Measurements from ENCODE around the gene ABCD1. TPM values are rescaled to one million over a fixed set of nuclear protein-coding genes. Genes with fewer than 3 reads are reported as not detected.
"Not testable (repeated sequence)": the region's sequence is repeated elsewhere in the genome, so short reads cannot be mapped to it uniquely, and the experiment has no call there.

Gene ABCD1
- total RNA-seq, 2 experiments from 2014 or later = 16.5 to 17.6 TPM

DNA sequence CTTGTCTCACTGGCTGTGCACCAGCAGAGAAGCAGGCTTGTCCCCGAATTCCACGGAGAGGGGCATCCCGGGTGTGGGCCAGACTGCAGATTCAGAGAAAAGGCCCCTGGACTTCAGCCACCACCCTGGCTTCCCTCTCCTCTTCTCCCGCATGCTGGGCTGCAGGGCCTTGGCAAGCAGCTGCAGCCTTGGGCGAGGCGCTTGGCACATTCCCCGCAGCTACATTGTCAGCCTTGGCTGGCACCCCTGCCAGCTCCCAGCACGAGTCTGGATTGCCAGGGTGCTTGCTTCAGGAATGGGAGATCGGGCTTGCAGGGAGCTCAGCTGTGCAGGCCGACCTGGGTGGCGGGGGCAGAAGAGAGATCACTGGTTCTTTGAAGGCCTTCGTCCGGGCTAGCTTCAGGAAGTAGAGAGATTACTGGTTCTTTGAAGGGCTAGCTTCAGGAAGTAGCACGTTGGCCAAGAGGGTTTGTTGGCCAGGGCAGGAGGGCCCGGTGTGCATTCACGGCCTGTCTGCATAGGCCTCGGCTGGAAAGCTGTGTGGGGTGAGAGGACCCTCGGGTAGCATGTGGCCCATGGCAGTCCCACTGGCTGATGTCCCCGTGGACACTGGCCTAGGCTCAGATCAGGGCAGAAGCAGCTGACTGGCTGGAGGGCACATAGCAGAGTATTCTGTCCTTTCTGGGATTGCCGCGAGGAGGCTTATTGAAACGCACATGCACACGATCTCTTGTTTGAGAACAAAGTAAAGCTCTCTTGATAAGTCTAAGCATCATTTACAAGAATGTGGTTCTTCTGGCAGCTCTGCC lies 2.7 kb downstream of the ABCD1 start:
- H3K27ac Mint-ChIP-seq = peak overlapping the region; percentile 73
- ChIA-PET POLR2A (interaction anchor here (1.5 to 1.7 kb wide), 3 partner anchors 11 to 67 kb away, joined by 3 to 4 read pairs (median 4); partner anchors contain the start of genes IDH3G and SSR4), CTCF (interaction anchor here (1.4 kb wide), 1 partner anchor 8 kb away, joined by 6 read pairs; no protein-coding TSS in a partner anchor)
- H3K9me3 Mint-ChIP-seq = no peaks in the 10 kb centered on the region
- no peak for DNase-seq
- H3K27me3 Mint-ChIP-seq = no peaks in the 10 kb centered on the region
- peaks cover 44% of the 10 kb centered on the region for H3K4me1 Mint-ChIP-seq
- H3K36me3 Mint-ChIP-seq (ENCODE audit: low read depth) = peaks cover 33% of the 10 kb centered on the region
- peak overlapping the region; percentile 70 for H3K4me3 Mint-ChIP-seq

DNA sequence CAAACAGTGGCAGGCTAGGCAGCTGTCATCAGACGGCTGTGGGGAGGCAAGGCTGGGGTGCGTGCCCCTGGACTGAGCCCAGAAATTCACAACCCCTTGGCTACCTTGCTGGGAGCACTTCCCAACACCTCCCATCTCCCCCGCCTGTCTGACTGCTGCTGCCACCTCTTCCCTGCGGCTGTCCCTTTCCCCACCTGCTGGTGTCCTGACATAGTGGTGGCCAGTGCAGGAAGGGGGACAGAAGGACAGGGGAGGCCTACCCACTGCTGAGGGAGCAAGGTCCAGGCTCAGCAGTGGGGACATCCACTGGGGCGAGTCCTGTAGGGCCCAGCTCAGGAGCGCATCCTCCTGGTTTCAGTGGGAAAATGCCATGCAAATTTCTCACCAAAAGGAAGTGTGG lies 3.4 kb downstream of the ABCD1 start:
- H3K27me3 Mint-ChIP-seq = no peaks in the 10 kb centered on the region
- H3K36me3 Mint-ChIP-seq (ENCODE audit: low read depth) = peaks cover 29% of the 10 kb centered on the region
- ChIA-PET POLR2A (interaction anchor here (0.6 to 1.5 kb wide), 3 partner anchors 10 to 206 kb away, joined by 3 to 4 read pairs (median 4); no protein-coding TSS in a partner anchor), CTCF (no interaction called here)
- peak overlapping the region; percentile 73 for H3K27ac Mint-ChIP-seq
- no peak overlapping the region for H3K4me3 Mint-ChIP-seq
- DNase-seq = no peak
- peaks cover 40% of the 10 kb centered on the region for H3K4me1 Mint-ChIP-seq
- H3K9me3 Mint-ChIP-seq = no peaks in the 10 kb centered on the region

GRCh38 chrX:153728951-153729631 lies 4.4 kb downstream of the ABCD1 start:
- no peak for DNase-seq
- H3K9me3 Mint-ChIP-seq = no peaks in the 10 kb centered on the region
- CTCF ChIA-PET = no interaction called here
- H3K4me1 Mint-ChIP-seq = peaks cover 40% of the 10 kb centered on the region
- H3K27ac Mint-ChIP-seq = no peak overlapping the region
- peaks cover 29% of the 10 kb centered on the region for H3K36me3 Mint-ChIP-seq (ENCODE audit: low read depth)
- H3K4me3 Mint-ChIP-seq = no peak overlapping the region
- no peaks in the 10 kb centered on the region for H3K27me3 Mint-ChIP-seq
- POLR2A ChIA-PET = interaction anchor here (0.6 to 1.4 kb wide), 2 partner anchors 205 to 208 kb away, joined by 3 to 4 read pairs; no protein-coding TSS in a partner anchor

- DNase-seq, H3K4me3 Mint-ChIP-seq, H3K9me3 Mint-ChIP-seq, POLR2A ChIA-PET, CTCF ChIA-PET, H3K27me3 Mint-ChIP-seq, H3K27ac Mint-ChIP-seq: not testable (repeated sequence)
- Mint-ChIP-seq H3K4me1 (peaks cover 47% of the 10 kb centered on the region), H3K36me3 (ENCODE audit: low read depth) (peaks cover 36% of the 10 kb centered on the region)
These were observed 5.5 kb downstream of the ABCD1 start for GRCh38 chrX:153730115-153730514.

DNA sequence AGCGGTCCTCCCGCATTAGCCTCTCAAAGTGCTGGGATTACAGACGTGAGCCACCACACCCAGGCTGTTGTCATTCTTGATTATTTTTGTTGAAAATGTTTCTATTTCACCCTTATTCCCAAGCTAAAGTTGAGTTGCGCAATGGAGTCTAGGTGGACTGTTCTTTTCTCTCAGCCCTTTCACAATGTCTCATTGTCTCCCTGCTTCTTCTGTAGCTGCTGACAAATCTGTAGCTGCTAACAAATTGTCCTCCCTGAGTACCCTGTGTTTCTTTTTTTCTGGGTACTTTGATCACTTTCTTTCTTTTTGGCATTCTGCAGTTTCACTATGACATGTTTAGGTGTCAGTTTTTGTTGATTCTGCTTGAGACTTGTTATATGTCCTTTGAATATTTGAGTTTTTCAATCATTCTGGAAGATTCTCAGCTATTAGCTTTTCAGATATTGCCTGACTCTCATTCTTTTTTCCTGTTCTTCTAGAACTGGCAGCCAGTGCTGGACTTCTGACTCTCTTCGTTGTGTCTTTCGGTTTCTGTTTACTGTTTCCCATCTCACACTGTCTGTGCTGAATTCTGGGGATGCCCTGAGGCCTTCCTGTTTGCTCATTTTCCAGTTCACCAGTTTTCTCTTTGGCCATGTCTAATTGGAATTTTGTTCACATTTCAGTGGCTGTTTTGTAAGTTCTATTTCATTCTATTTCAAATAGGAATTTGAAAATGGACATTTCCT lies 6.6 kb downstream of the ABCD1 start:
- Mint-ChIP-seq H3K4me1 (peaks cover 51% of the 10 kb centered on the region), H3K27me3 (no peaks in the 10 kb centered on the region), H3K4me3 (peak overlapping the region; percentile 37), H3K27ac (peak overlapping the region; percentile 80), H3K9me3 (no peaks in the 10 kb centered on the region), H3K36me3 (ENCODE audit: low read depth) (peaks cover 42% of the 10 kb centered on the region)
- ChIA-PET POLR2A (interaction anchor here (1.4 kb wide), 1 partner anchor 9 kb away, joined by 5 read pairs; no protein-coding TSS in a partner anchor), CTCF (no interaction called here)
- DNase-seq = no peak

DNA sequence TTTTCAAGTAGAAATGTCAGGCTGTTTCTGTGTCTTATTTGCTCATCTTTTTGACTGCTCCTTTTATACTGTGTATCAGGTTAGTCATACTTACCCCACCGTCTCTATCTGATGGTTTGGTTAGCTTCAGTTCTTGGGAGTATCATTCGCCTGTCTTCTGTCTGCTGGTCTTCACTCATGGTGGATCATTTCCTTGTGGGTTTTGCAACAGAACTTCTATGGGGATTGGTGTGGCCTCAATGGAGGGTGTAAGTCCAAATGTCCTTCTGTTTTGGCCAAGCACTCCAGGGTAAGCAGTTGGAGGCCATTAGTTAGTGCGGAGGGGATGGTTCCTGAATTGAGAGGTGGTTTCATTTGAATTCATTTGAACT lies 7.2 kb downstream of the ABCD1 start:
- Mint-ChIP-seq H3K9me3 (no peaks in the 10 kb centered on the region), H3K4me1 (peaks cover 51% of the 10 kb centered on the region), H3K27me3 (no peaks in the 10 kb centered on the region), H3K36me3 (ENCODE audit: low read depth) (peaks cover 42% of the 10 kb centered on the region), H3K4me3 (peak overlapping the region; percentile 37), H3K27ac (peak overlapping the region; percentile 80)
- CTCF ChIA-PET = no interaction called here
- POLR2A ChIA-PET = interaction anchor here (1.4 kb wide), 1 partner anchor 8 kb away, joined by 5 read pairs; no protein-coding TSS in a partner anchor
- DNase-seq = no peak

DNA sequence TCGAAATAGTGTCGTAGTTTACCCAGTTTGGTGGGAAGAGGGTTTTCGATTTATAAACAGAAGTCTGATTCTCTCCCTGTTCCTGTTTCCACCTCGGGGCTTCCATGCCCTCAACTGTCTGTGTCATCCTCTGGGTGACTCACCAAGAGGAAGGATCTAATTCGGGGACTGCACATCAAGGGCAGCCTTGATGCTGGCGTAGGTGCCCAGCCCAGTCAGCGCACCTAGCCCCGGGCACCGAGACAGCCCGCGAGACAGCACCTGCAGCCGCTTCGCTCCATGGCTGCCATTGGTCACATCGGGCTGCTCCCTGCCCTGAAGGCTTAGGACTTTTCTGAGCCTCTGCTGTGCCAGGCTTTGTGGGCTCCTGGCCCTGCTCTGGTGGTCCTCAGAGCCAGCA lies 7.7 kb downstream of the ABCD1 start:
- POLR2A ChIA-PET = no interaction called here
- Mint-ChIP-seq H3K27ac (peak overlapping the region; percentile 80), H3K4me3 (no peak overlapping the region), H3K27me3 (no peaks in the 10 kb centered on the region), H3K36me3 (ENCODE audit: low read depth) (peaks cover 42% of the 10 kb centered on the region), H3K9me3 (no peaks in the 10 kb centered on the region), H3K4me1 (peaks cover 45% of the 10 kb centered on the region)
- CTCF ChIA-PET = no interaction called here
- DNase-seq = no peak

- POLR2A ChIA-PET = no interaction called here
- Mint-ChIP-seq H3K27ac (no peak overlapping the region), H3K4me1 (peaks cover 40% of the 10 kb centered on the region), H3K9me3 (no peaks in the 10 kb centered on the region), H3K4me3 (no peak overlapping the region), H3K36me3 (ENCODE audit: low read depth) (peaks cover 42% of the 10 kb centered on the region), H3K27me3 (no peaks in the 10 kb centered on the region)
- DNase-seq = no peak
- CTCF ChIA-PET = no interaction called here
These were observed 9.1 kb downstream of the ABCD1 start for GRCh38 chrX:153733651-153734240.

GRCh38 chrX:153734871-153735270 lies 10.2 kb downstream of the ABCD1 start:
- peak overlapping the region; percentile 34 for H3K27ac Mint-ChIP-seq
- no peak overlapping the region for H3K4me3 Mint-ChIP-seq
- peaks cover 38% of the 10 kb centered on the region for H3K36me3 Mint-ChIP-seq (ENCODE audit: low read depth)
- CTCF ChIA-PET = interaction anchor here (1.9 kb wide), 1 partner anchor 8 kb away, joined by 6 read pairs; no protein-coding TSS in a partner anchor
- peaks cover 45% of the 10 kb centered on the region for H3K4me1 Mint-ChIP-seq
- POLR2A ChIA-PET = no interaction called here
- H3K9me3 Mint-ChIP-seq = no peaks in the 10 kb centered on the region
- no peak for DNase-seq
- H3K27me3 Mint-ChIP-seq = no peaks in the 10 kb centered on the region

DNA sequence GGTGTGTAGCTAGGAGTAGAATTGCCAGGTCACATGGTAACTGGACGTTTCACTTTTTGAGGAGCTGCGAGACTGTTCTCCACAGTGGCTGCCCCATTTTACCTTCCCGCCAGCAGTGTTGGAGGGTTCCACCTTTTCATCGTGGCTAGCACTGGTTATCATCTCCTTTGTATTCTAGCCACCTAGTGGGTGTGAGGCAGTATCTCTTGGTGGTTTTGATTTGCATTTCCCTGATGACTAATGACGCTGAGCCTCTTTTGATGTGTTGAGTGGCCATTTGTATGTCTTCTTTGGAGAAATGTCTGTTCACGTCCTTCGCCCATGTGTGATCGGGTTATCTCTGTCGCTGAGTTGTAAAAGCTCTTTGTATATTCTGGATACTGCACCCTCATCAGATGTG lies 10.6 kb downstream of the ABCD1 start:
- Mint-ChIP-seq H3K27me3 (no peaks in the 10 kb centered on the region), H3K9me3 (no peaks in the 10 kb centered on the region), H3K27ac (peak overlapping the region; percentile 34), H3K36me3 (ENCODE audit: low read depth) (peaks cover 39% of the 10 kb centered on the region), H3K4me3 (no peak overlapping the region), H3K4me1 (peaks cover 49% of the 10 kb centered on the region)
- ChIA-PET CTCF (interaction anchor here (1.9 kb wide), 1 partner anchor 8 kb away, joined by 6 read pairs; no protein-coding TSS in a partner anchor), POLR2A (no interaction called here)
- DNase-seq = no peak

DNA sequence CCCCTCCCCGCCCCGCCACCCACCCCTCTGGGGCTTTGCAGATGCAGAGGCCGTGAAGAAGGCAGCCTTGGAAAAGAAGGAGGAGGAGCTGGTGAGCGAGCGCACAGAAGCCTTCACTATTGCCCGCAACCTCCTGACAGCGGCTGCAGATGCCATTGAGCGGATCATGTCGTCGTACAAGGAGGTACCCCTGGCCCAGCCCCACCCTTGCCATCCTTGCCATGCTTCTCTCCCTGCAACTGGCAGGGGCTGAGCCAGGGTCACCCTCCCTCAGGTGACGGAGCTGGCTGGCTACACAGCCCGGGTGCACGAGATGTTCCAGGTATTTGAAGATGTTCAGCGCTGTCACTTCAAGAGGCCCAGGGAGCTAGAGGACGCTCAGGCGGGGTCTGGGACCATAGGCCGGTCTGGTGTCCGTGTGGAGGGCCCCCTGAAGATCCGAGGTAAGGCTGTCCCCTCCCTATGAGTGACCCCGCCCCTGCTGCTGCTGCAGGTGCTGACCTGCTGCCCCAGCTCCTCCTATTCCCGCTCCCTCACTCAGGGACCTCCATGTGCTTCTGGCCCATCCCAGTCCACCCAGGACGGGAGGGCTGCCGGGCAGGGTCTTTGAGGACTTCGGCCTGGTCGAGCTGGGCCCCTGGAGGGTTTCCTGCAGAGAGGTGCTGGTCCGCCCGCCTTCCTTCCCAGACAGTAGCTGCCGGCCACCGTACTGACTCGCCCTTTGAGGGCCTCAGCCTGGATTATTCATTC lies 11.6 kb downstream of the ABCD1 start:
- no peak for DNase-seq
- Mint-ChIP-seq H3K27ac (no peak overlapping the region), H3K4me3 (no peak overlapping the region), H3K4me1 (peaks cover 49% of the 10 kb centered on the region), H3K36me3 (ENCODE audit: low read depth) (peaks cover 34% of the 10 kb centered on the region), H3K27me3 (no peaks in the 10 kb centered on the region), H3K9me3 (no peaks in the 10 kb centered on the region)
- ChIA-PET CTCF (interaction anchor here (1.9 kb wide), 1 partner anchor 9 kb away, joined by 6 read pairs; no protein-coding TSS in a partner anchor), POLR2A (interaction anchor here (0.9 to 1.1 kb wide), 2 partner anchors 189 to 235 kb away, joined by 3 to 5 read pairs; partner anchors contain the start of gene HCFC1)

- POLR2A ChIA-PET = interaction anchor here (0.9 to 1.1 kb wide), 2 partner anchors 188 to 234 kb away, joined by 3 to 5 read pairs; partner anchors contain the start of gene HCFC1
- H3K4me1 Mint-ChIP-seq = peaks cover 43% of the 10 kb centered on the region
- no peaks in the 10 kb centered on the region for H3K27me3 Mint-ChIP-seq
- no peaks in the 10 kb centered on the region for H3K9me3 Mint-ChIP-seq
- DNase-seq = no peak
- CTCF ChIA-PET = no interaction called here
- H3K4me3 Mint-ChIP-seq = no peak overlapping the region
- peaks cover 27% of the 10 kb centered on the region for H3K36me3 Mint-ChIP-seq (ENCODE audit: low read depth)
- H3K27ac Mint-ChIP-seq = no peak overlapping the region
These were observed 12.3 kb downstream of the ABCD1 start for GRCh38 chrX:153736871-153737441.

All from activated CD4-positive, alpha-beta memory T cell treated with anti-CD3 and anti-CD28 coated beads, Interleukin-2, amount 10 ng/mL, durations not matched to agents 7 days and 5 days (primary cell).